Transverse colon (tissue), 4 donors: ENCODE results near the gene LONP1. TPM values are rescaled to one million over a fixed set of nuclear protein-coding genes. Genes with fewer than 3 reads are reported as not detected.
"Not testable (repeated sequence)": the region's sequence is repeated elsewhere in the genome, so short reads cannot be mapped to it uniquely, and the experiment has no call there.

Experiments used
- DNase-seq: peaks from one replicate; pipeline ENCODE4 v3.0.0-alpha.2; 2019
- H3K27ac ChIP-seq, 4 donors: fragments of 200-600 bp; sonication (generic); 2 replicates each; pipeline ENCODE4 v1.5.1; 2016 to 2018; ENCODE audit warnings: inconsistent platforms in 4 of 4
- H3K27me3 ChIP-seq: fragments of 200-600 bp; sonication (generic); 2 replicates; pipeline ENCODE4 v1.5.1; 2017; ENCODE audit warnings: inconsistent platforms
- H3K36me3 ChIP-seq, 4 donors: fragments of 200-600 bp; sonication (generic); 2 replicates each; pipeline ENCODE4 v1.5.1; 2017 to 2019; ENCODE audit warnings: inconsistent platforms in 4 of 4
- H3K4me1 ChIP-seq, 4 donors: fragments of 200-600 bp; sonication (generic); 2 replicates each; pipeline ENCODE4 v1.5.1; 2017 to 2020; ENCODE audit warnings: inconsistent platforms in 4 of 4
- H3K4me3 ChIP-seq, 4 donors: fragments of 200-600 bp; sonication (generic); 1 replicate in 1 of 4; 2 replicates in 3 of 4; pipeline versions ENCODE4 v1.5.1 to v1.6.1; 2017 to 2019; ENCODE audit warnings: inconsistent platforms in 4 of 4
- H3K9me3 ChIP-seq, 2 donors: fragments of 200-600 bp; sonication (generic); 2 replicates each; pipeline ENCODE4 v1.5.1; 2017 to 2019; ENCODE audit warnings: inconsistent platforms in 2 of 2
- EP300 ChIP-seq: sonication (generic); formaldehyde crosslinking; IDR thresholded peaks from one replicate; pipeline ENCODE4 v1.6.1; 2017; ENCODE audit warnings: antibody characterized with exemption, low read depth
- POLR2A ChIP-seq: fragments of 450-650 bp; IDR thresholded peaks from one replicate; pipeline ENCODE4 v1.6.1; 2016; ENCODE audit warnings: antibody characterized with exemption, mild to moderate bottlenecking, moderate library complexity
- POLR2AphosphoS5 ChIP-seq, 3 donors: sonication (generic); formaldehyde crosslinking; IDR thresholded peaks; one replicate each; pipeline ENCODE4 v1.6.1; 2016; ENCODE audit warnings: antibody characterized with exemption in 3 of 3
- WGBS, 2 donors: methylation state at CpG; one replicate each; pipeline ENCODE4 v1.1.5; 2018; ENCODE audit warnings: low coverage in 1 of 2; 5-methylcytosine and 5-hydroxymethylcytosine counted together
- in situ Hi-C, 4 donors: fragments of 200-750 bp; cut with MboI; loops; one replicate each; pipeline versions ENCODE4 v1.15.0 to v1.15.1; 2017; ENCODE audit warnings: low sequenced_read_pairs in 3 of 4, low pct_ligation_motif_present in 1 of 4, low pct_unique_long_range_greater_than_20kb in 1 of 4
- intact Hi-C: fragments of 100-400 bp; cut with DNase I; formaldehyde crosslinking; loops from one replicate; pipeline ENCODE4 v1.15.1; 2023; ENCODE audit warnings: low total_unique reads
- total RNA-seq, 4 donors: library from RNA; depleted of rRNA; stranded (reverse); fragments of >200 nt; gene quantifications; one replicate each; pipeline ENCODE4 v1.1.0, GENCODE V29; 2016
- TF ChIP-seq, protein P1 (sequence below), 5 experiments: fragments of 200-600 bp in 3 of 5; fragments of 450-650 bp in 2 of 5; sonication (generic) in 3 of 5; IDR thresholded peaks; 1 replicate in 2 of 5; 2 replicates in 3 of 5; pipeline ENCODE4 v1.5.1; 2016 to 2017; ENCODE audit warnings: antibody characterized with exemption in 5 of 5, inconsistent platforms in 3 of 5, mild to moderate bottlenecking in 2 of 5, moderate library complexity in 1 of 5

The LONP1 gene
- total RNA-seq, 4 donors from 2014 or later = 28.7 to 164 (median 39.8) TPM

DNA sequence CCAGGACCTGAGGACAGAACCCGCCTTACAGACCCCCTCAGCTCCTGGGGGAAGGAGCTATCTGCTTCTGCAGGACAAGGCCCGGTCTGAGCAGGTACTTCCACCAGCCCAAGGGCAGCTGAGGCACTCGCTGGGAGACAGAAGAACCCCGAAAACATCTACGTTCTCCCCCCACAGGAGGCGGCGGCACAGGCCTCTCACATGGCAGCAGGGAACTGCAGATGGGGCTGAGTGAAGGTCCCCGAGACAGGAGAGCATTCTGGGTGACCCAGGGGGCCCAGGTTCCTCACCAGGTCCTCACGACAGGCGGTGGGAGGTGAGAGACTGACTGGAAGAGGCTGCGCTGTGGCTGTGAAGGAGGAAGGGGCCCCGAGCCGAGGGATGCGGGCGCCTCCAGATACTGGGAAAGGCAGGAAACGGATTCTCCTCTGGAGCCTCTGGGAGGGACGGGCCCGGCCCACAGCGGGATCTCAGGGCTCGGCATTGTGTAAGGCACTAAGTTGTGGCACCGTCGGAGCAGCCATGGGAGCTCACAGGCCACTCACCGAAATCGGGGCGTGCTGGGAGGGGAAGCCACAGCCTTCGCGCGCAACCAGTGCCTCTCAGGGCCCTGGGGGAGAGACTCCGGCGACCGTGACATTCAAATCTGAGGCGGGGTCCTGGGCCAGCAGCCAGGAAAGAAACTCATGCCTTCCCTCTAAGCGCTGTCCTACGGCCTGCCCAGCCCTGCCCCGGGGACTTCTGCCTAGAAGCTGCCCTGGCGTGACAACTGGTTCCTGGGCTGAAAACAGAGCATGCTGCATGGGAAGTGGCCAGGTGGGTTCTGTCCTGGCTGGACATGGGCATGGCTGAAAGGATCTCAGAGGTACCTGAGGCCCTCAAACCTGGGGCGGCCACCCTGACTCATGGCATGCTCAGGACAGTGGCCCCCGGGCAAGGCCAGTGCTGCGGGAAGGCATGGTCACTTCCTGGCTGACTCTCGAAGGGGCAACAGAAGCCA is 15.8 kb downstream of the LONP1 start:
- Histone ChIP-seq H3K27me3 (no peaks in the 10 kb centered on the region), H3K4me3 (no peak overlapping the region), H3K4me1 (no peaks in the 10 kb centered on the region), H3K27ac (no peak overlapping the region), H3K36me3 (peaks cover 0 to 32% (median 7%) of the 10 kb centered on the region in 4 donors), H3K9me3 (no peaks in the 10 kb centered on the region)
- no peak for TF ChIP-seq POLR2A
- no peak for TF ChIP-seq POLR2AphosphoS5 (IDR thresholded peaks at IDR 0.05)
- no peak for TF ChIP-seq EP300
- TF ChIP-seq, protein P1, sequence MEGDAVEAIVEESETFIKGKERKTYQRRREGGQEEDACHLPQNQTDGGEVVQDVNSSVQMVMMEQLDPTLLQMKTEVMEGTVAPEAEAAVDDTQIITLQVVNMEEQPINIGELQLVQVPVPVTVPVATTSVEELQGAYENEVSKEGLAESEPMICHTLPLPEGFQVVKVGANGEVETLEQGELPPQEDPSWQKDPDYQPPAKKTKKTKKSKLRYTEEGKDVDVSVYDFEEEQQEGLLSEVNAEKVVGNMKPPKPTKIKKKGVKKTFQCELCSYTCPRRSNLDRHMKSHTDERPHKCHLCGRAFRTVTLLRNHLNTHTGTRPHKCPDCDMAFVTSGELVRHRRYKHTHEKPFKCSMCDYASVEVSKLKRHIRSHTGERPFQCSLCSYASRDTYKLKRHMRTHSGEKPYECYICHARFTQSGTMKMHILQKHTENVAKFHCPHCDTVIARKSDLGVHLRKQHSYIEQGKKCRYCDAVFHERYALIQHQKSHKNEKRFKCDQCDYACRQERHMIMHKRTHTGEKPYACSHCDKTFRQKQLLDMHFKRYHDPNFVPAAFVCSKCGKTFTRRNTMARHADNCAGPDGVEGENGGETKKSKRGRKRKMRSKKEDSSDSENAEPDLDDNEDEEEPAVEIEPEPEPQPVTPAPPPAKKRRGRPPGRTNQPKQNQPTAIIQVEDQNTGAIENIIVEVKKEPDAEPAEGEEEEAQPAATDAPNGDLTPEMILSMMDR (IDR thresholded peaks at IDR 0.05) = no peak
- intact Hi-C loops = no loop called here
- no peak for DNase-seq
- WGBS, 2 donors = 94 to 97% methylated on average over 6 to 38 of the region's 40 CpGs
- in situ Hi-C loops = no loop called here

DNA sequence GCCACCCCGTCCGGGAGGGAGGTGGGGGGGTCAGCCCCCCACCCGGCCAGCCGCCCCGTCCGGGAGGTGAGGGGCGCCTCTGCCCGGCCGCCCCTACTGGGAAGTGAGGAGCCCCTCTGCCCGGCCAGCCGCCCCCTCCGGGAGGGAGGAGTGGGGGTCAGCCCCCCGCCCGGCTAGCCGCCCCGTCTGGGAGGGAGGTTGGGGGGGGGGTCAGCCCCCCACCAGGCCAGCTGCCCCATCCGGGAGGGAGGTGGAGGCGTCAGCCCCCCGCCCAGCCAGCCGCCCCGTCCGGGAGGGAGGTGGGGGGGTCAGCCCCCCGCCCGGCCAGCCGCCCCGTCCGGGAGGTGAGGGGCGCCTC is 17.9 kb downstream of the LONP1 start:
- DNase-seq, H3K27ac ChIP-seq, H3K4me3 ChIP-seq, H3K4me1 ChIP-seq, in situ Hi-C loops, intact Hi-C loops, H3K9me3 ChIP-seq, H3K27me3 ChIP-seq: not testable (repeated sequence)
- WGBS, 2 donors = no CpG with 5 or more reads among the region's 28 CpGs
- peaks cover 0 to 29% (median 7%) of the 10 kb centered on the region in 4 donors for H3K36me3 ChIP-seq

DNA sequence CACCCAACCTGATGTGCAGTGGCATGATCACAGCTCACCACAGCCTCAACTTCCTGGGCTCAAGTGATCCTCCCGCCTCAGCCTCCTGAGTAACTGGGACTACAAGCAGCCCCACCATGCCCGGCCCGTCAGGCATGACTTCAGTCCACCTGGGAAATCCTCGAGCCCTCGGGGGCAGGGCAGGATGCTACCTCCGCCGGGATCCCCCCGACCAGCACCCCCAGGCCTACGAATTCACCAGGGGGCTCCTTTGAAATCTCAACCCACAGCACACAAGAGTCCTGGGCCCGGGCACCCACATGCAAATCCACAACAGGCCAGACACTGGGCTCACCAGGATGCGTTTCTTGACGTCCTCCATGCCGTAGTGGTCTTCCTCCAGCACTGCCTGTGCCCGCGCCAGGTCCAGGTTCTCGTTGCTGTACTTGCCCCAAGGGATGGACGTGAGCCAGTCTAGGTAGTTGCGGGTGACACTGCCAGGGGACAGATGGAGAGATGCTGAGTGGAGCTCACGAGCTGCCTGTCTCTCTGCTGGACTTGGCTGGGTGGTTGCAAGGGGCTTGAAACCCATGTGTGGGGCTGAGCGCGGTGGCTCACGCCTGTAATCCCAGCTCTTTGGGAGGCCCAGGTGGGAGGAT is 19.4 kb downstream of the LONP1 start:
- in situ Hi-C loops (no loop called here), intact Hi-C loops (no loop called here)
- no peaks in the 10 kb centered on the region for H3K4me1 ChIP-seq
- no peak for DNase-seq
- H3K9me3 ChIP-seq = no peaks in the 10 kb centered on the region
- 93% methylated on average over 16 of the region's 22 CpGs; no CpG with 5 or more reads in 1 of the 2 donors for WGBS, 2 donors
- H3K27ac ChIP-seq = no peak overlapping the region
- no peak overlapping the region for H3K4me3 ChIP-seq
- no peaks in the 10 kb centered on the region for H3K27me3 ChIP-seq
- TF ChIP-seq EP300 (no peak), POLR2A (no peak), POLR2AphosphoS5 (IDR thresholded peaks at IDR 0.05) (no peak)
- TF ChIP-seq, protein P1 (IDR thresholded peaks at IDR 0.05) = no peak
- peaks cover 0 to 32% (median 7%) of the 10 kb centered on the region in 4 donors for H3K36me3 ChIP-seq

DNA sequence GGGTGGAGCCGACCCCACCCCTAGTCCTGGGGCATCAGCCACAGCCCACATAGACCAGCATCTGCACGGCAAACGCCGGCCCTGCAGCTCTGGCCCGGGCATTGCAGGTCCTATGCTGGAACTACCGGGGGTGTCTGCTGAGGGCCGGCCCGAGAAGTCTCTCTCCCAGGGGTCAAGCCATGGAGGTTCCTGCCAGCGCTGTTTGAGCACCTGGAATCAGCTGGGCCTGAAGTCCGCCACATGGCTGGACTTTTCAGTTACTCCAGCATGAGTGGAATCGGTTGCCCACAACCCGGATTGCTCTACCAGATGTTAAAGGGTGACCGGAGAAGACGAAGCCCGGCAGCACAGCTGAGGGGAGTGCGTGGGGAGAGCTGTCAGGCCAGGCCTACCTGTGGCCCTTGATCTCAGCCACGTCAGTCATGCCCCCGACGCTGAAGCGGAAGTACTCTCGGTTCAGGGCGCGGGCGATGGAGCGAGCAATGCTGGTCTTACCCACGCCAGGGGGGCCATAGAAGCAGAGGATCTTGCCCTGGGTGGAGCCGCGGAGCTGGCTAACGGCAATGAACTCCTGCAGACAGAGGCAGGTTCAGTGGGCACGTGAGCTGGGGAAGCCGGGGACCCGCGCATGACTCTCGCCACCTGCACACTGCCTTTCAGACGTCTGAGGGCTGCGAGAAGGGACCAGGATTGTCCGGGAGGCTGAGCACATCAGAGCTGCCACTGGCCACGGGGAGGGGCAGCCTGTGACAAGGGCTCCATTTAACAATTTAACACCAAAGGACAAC is 21.1 kb downstream of the LONP1 start:
- Histone ChIP-seq H3K9me3 (no peaks in the 10 kb centered on the region), H3K27ac (no peak overlapping the region), H3K27me3 (no peaks in the 10 kb centered on the region), H3K36me3 (peaks cover 0 to 37% (median 10%) of the 10 kb centered on the region in 4 donors), H3K4me1 (no peaks in the 10 kb centered on the region), H3K4me3 (no peak overlapping the region)
- in situ Hi-C loops = no loop called here
- TF ChIP-seq EP300 (no peak), POLR2AphosphoS5 (IDR thresholded peaks at IDR 0.05) (no peak), POLR2A (no peak)
- TF ChIP-seq, protein P1 (IDR thresholded peaks at IDR 0.05) = no peak
- intact Hi-C loops = no loop called here
- 88% methylated on average over 35 of the region's 38 CpGs; no CpG with 5 or more reads in 1 of the 2 donors for WGBS, 2 donors
- no peak for DNase-seq
